Breast epithelium (tissue), 3 donors: ENCODE measurements around the gene MYO18B.

Experiments used
- POLR2A ChIP-seq: fragments of 450-650 bp; IDR thresholded peaks from one replicate; pipeline ENCODE4 v1.6.1; 2016; ENCODE audit warnings: antibody characterized with exemption, mild to moderate bottlenecking, moderate library complexity
- TF ChIP-seq, protein P1 (sequence below), 3 donors: fragments of 450-650 bp; IDR thresholded peaks; one replicate each; pipeline ENCODE4 v1.5.1; 2016 to 2017; ENCODE audit warnings: antibody characterized with exemption in 3 of 3, mild to moderate bottlenecking in 3 of 3, moderate library complexity in 3 of 3

DNA sequence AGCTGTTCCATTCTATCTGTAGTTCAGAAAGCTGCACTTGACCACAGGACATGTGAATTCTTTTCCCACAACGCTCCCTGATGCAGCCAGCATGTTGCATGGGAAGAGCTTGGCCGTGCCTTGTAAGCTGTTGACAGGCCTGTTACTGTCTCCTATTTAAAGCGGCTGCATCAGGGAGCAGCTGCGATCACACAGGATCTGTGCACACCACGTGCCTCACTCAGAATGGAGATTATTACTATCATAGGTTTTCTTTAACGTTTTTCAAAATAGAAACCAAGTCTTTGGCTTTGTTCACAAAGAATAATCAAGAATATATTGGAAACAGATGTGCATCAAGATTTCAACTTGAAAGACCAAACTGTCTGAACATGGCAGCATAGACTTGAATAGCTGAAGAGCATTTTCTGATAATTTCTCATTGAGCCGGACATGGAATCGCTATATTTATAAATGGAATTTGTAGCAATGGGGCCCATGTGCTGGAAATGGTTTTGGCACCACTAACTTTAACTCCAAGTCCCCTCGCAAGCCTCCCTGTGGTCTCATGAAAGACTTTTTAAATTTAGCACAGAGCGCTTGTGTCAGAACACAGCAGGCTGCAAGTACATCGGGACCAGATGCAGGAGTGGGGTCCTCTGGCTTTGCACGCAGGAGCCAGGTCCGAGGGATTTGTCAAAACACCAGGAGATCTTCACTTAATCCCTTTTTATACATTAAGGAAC lies 40.8 kb upstream of the MYO18B start:
- TF ChIP-seq, protein P1, sequence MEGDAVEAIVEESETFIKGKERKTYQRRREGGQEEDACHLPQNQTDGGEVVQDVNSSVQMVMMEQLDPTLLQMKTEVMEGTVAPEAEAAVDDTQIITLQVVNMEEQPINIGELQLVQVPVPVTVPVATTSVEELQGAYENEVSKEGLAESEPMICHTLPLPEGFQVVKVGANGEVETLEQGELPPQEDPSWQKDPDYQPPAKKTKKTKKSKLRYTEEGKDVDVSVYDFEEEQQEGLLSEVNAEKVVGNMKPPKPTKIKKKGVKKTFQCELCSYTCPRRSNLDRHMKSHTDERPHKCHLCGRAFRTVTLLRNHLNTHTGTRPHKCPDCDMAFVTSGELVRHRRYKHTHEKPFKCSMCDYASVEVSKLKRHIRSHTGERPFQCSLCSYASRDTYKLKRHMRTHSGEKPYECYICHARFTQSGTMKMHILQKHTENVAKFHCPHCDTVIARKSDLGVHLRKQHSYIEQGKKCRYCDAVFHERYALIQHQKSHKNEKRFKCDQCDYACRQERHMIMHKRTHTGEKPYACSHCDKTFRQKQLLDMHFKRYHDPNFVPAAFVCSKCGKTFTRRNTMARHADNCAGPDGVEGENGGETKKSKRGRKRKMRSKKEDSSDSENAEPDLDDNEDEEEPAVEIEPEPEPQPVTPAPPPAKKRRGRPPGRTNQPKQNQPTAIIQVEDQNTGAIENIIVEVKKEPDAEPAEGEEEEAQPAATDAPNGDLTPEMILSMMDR (IDR thresholded peaks at IDR 0.05): no peak
- no peak for TF ChIP-seq POLR2A
